Activated naive CD8-positive, alpha-beta T cell (primary cell): ENCODE measurements around the gene CD37.
"Not testable (repeated sequence)": the region's sequence is repeated elsewhere in the genome, so short reads cannot be mapped to it uniquely, and the experiment has no call there.

ENCODE experiments used
- H3K27ac Mint-ChIP-seq: one replicate; pipeline ENCODE4 v1.8.0; 2021; ENCODE audit warnings: mixed read lengths
- H3K27me3 Mint-ChIP-seq: one replicate; pipeline ENCODE4 v1.8.0; 2021; ENCODE audit warnings: mixed read lengths
- H3K36me3 Mint-ChIP-seq: one replicate; pipeline ENCODE4 v1.8.0; 2021; ENCODE audit warnings: mixed read lengths
- H3K4me1 Mint-ChIP-seq: one replicate; pipeline ENCODE4 v1.8.0; 2021; ENCODE audit warnings: low read depth, mixed read lengths
- H3K4me3 Mint-ChIP-seq: one replicate; pipeline ENCODE4 v1.8.0; 2021; ENCODE audit warnings: mild to moderate bottlenecking, mixed read lengths
- H3K9me3 Mint-ChIP-seq: one replicate; pipeline ENCODE4 v1.8.0; 2021; ENCODE audit warnings: low read depth, mixed read lengths

CD37 gene

DNA sequence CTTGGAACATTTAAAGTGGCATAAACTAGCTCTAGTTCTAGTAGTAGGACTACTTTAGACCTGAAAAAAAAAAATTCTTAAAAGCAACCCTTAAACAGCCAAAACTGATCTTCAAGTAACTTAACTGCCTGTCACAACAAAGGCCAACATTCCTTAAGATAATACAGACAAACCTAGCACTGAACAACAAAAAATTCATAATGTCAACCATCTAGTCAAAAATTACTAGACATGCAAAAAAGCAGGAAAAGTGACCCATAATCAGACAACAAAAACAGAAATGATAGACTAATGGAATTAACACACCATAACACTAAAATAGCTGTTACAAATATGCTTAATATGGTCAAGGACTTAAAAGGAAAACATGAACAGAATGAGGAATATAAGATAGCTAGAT is 16.9 kb upstream of the CD37 start:
- Mint-ChIP-seq H3K36me3 (peaks cover 31% of the 10 kb centered on the region), H3K27ac (no peak overlapping the region), H3K27me3 (no peaks in the 10 kb centered on the region), H3K4me1 (peaks cover 12% of the 10 kb centered on the region), H3K9me3 (peaks cover 3% of the 10 kb centered on the region), H3K4me3 (no peak overlapping the region)

DNA sequence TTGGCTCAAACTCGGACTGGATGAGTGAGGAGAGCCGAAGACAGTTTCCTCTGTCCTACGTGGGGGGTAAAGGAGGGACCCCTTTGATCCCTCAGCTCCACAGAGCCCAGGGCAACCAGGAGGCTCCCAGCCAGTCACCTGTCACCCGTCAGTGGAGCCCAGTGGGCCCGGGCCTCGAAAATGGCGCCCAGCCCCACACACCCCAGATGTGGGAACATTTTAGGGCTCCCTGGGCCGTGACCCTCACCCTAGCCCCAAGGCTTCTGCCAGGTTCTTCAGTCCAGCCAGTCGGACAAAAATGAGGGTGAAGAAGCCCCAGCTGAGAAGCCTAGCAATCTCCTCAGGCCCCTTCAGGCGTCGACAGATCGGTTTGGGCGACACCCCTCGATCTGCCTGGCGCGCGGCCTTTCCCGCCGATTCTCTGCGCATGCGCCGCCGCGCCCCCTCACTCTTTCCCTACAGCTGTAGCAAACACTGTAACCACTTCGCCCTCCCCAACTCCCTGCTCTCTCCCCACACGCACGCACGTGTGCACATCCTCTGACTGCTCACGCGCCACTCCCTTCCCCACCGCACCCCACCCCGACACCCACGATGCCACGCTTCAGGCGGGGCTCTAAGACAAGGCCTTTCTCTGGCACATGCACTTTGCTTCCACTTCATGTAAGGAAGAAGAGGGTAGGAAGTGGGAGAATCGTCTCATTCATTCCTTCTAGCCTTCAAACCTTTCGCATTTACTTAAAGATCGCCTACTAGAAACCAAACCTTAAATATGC is 10.2 kb upstream of the CD37 start, which contains the start of gene SLC6A16:
SLC6A16 (minus strand) TSS at position 391 of the 776 bp plus-strand sequence. CDS start 13,844 bp downstream, outside the sequence.
- peaks cover 22% of the 10 kb centered on the region for H3K4me1 Mint-ChIP-seq
- no peaks in the 10 kb centered on the region for H3K9me3 Mint-ChIP-seq
- H3K27ac Mint-ChIP-seq = no peak within 1 kb of the TSS
- no peak within 1 kb of the TSS for H3K4me3 Mint-ChIP-seq
- peaks cover 22% of the 10 kb centered on the region for H3K36me3 Mint-ChIP-seq
- no peaks in the 10 kb centered on the region for H3K27me3 Mint-ChIP-seq

DNA sequence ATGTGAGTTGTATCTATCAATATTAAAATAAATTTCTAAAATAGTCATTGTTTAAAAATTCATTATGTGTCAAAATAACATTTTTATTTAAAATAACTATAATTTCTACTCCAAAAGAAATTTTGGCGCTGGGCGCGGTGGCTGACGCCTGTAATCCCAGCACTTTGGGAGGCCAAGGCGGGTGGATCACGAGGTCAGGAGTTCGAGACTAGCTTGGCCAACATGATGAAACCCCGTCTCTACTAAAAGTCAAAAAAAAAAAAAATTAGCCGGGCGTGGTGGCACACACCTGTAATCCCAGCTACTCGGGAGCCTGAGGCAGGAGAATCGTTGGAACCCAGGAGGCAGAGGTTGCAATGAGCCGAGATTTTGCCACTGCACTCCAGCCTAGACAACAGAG is 9.4 kb upstream of the CD37 start:
- Mint-ChIP-seq H3K4me1 (peaks cover 27% of the 10 kb centered on the region), H3K36me3 (peaks cover 22% of the 10 kb centered on the region)
- H3K4me3 Mint-ChIP-seq, H3K9me3 Mint-ChIP-seq, H3K27ac Mint-ChIP-seq, H3K27me3 Mint-ChIP-seq: not testable (repeated sequence)

DNA sequence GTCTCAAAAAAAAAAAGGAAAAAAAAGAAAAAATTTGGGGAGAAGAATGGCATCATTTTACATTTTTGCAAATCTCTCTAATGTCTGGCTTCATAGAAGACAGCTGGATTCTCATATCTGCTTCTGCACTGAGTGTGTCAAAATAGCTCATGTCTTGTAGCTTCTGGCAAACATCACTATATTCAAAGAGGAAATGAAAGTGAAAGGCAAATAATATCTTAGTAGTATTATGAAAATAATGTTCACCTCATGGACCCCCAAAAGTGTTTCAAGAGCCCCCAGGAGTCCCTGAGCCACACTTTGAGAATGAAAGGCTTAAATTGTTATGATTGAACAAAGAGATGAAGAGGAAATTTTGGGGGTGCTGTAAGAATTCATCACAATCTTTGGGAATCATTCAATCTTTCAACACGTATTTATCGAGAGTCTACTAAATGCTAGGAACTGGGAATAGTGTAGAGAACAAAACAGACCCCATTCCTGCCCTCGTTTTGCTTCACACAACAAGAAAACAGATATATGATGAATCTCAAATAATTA is 9.0 kb upstream of the CD37 start:
- Mint-ChIP-seq H3K9me3 (no peaks in the 10 kb centered on the region), H3K27ac (no peak overlapping the region), H3K4me1 (peaks cover 31% of the 10 kb centered on the region), H3K36me3 (peaks cover 22% of the 10 kb centered on the region), H3K4me3 (no peak overlapping the region), H3K27me3 (no peaks in the 10 kb centered on the region)

DNA sequence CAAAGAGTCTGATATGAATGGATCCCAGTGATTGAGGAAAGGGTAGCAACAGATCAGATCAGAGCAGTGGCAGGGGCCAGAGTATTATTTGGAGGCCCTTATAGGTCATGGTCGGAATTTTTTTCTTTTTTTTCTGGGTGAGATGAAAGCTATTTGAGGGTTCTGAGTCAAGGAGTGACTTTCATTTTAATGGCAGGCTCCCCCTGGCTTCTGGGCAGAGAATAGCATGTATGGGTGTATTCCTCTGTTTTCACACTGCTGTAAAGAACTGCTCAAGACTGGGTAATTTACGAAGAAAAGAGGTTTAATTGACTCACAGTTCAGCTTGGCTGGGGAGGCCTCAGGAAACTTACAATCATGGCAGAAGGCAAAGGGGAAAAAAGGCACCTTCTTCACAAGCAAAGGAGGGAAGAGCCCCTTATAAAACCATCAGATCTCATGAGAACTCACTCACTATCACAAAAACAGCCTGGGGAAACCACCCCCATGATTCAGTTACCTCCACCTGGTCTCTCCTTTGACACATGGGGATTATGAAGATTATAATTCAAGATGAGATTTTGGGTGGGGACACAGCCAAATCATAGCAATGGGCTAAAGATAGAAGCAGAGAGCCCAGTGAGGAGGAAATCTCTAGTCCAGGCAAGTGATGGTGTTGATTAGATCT is 7.2 kb upstream of the CD37 start:
- no peak overlapping the region for H3K4me3 Mint-ChIP-seq
- no peaks in the 10 kb centered on the region for H3K27me3 Mint-ChIP-seq
- peaks cover 17% of the 10 kb centered on the region for H3K36me3 Mint-ChIP-seq
- peaks cover 43% of the 10 kb centered on the region for H3K4me1 Mint-ChIP-seq
- peak overlapping the region; percentile 62 for H3K27ac Mint-ChIP-seq
- no peaks in the 10 kb centered on the region for H3K9me3 Mint-ChIP-seq

DNA sequence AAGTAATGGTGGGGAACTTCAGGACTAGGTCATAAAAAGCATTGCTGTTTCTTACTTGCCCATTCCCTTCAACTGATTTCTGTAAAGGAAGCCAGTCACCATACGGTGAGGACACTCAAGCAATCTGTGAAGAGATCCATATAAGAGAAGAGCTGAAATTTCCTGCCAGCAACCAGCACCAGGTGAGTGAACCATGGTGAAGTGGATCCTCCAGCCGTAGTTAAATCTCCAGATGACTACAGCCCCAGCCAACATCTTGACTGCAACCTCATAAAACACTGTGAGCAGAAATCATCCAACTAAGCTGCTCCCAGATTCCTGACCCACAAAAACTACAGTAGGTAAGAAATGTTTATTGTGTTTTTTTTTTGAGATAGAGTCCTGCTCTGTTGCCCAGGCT is 6.5 kb upstream of the CD37 start:
- Mint-ChIP-seq H3K36me3 (peaks cover 15% of the 10 kb centered on the region), H3K27ac (peak overlapping the region; percentile 62), H3K9me3 (no peaks in the 10 kb centered on the region), H3K4me3 (peak overlapping the region; percentile 13), H3K4me1 (peaks cover 51% of the 10 kb centered on the region), H3K27me3 (no peaks in the 10 kb centered on the region)

- H3K4me3 Mint-ChIP-seq = peak overlapping the region; percentile 27
- not testable (repeated sequence) for H3K9me3 Mint-ChIP-seq
Observed at GRCh38 chr19:49331187-49331586, 4.0 kb upstream of the CD37 start.

GRCh38 chr19:49331616-49332055 is 3.6 kb upstream of the CD37 start:
- Mint-ChIP-seq H3K4me1 (peaks cover 75% of the 10 kb centered on the region), H3K27me3 (no peaks in the 10 kb centered on the region), H3K36me3 (peaks cover 13% of the 10 kb centered on the region), H3K27ac (peak overlapping the region; percentile 79), H3K9me3 (no peaks in the 10 kb centered on the region), H3K4me3 (peak overlapping the region; percentile 27)

More at GRCh38 chr19:49331187-49331586, 4.0 kb upstream of the CD37 start:
- peaks cover 13% of the 10 kb centered on the region for H3K36me3 Mint-ChIP-seq
- H3K27ac Mint-ChIP-seq = peak overlapping the region; percentile 79
- H3K27me3 Mint-ChIP-seq = not testable (repeated sequence)
- peaks cover 70% of the 10 kb centered on the region for H3K4me1 Mint-ChIP-seq

- peak overlapping the region; percentile 79 for H3K4me3 Mint-ChIP-seq
- not testable (repeated sequence) for H3K9me3 Mint-ChIP-seq, H3K27me3 Mint-ChIP-seq
- peak overlapping the region; percentile 81 for H3K27ac Mint-ChIP-seq
- H3K36me3 Mint-ChIP-seq = peaks cover 13% of the 10 kb centered on the region
- peaks cover 77% of the 10 kb centered on the region for H3K4me1 Mint-ChIP-seq
Observed at GRCh38 chr19:49332691-49333417, 2.4 kb upstream of the CD37 start.

- Mint-ChIP-seq H3K27me3 (no peaks in the 10 kb centered on the region), H3K4me3 (peak overlapping the region; percentile 79), H3K9me3 (no peaks in the 10 kb centered on the region), H3K27ac (peak overlapping the region; percentile 96), H3K4me1 (peaks cover 73% of the 10 kb centered on the region), H3K36me3 (peaks cover 8% of the 10 kb centered on the region)
Observed at GRCh38 chr19:49333418-49333805, 1.8 kb upstream of the CD37 start.

DNA sequence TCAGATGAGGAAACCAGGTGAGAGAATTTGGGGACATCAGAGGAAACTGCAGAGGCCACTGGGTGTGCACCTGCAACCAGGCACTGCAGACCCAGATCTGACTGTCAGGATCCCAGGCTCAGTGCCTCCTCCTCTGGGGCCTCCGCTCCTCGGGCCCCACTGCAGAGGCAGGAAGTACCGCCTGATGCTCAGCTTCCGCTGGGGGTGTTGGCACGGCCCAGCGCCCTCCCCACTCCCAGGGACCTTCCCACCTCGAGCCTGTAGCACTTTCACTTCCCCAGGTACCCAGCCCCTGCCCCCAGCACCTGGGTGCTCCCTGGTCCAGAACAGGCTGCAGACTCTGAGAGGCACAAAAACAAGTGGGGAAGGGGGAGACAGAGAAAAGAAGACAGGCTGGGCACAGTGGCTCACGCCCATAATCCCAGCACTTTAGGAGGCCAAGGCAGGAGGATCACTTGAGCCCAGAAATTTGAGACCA is 1.4 kb upstream of the CD37 start:
- peak overlapping the region; percentile 79 for H3K4me3 Mint-ChIP-seq
- peaks cover 6% of the 10 kb centered on the region for H3K36me3 Mint-ChIP-seq
- no peaks in the 10 kb centered on the region for H3K9me3 Mint-ChIP-seq
- H3K27ac Mint-ChIP-seq = peak overlapping the region; percentile 96
- H3K27me3 Mint-ChIP-seq = no peaks in the 10 kb centered on the region
- peaks cover 73% of the 10 kb centered on the region for H3K4me1 Mint-ChIP-seq

DNA sequence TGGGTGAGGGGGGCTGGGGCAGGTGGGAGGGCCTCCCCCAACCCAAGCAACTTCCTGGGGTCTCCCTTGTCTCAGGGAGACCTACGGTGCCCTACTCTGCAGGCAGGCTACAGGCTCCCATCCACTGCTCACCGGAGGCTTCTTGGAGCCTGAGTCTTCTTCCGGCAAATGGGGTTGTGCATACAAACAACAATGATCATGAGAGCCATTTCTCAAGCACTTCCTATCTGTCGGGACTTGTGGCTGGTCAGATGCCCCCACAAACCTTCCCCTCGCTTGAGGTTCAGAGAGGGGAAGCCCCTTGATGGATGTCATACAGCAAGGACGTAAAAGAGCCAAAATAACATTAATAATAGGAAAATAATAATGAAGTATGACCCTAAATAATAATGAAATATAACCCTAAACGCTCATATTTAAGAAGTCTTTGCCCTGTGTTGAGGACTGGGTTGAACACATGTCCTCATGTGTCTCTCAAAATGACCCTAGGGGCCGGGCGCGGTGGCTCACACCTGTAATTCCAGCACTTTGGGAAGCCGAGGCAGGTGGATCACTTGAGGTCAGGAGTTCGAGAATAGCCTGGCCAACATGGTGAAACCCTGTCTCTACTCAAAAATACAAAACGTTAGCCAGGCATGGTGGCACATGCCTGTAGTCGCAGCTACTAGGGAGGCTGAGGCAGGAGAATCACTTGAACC is 727 bp downstream of the CD37 start:
- H3K27me3 Mint-ChIP-seq = no peaks in the 10 kb centered on the region
- H3K4me3 Mint-ChIP-seq = peak overlapping the region; percentile 99
- H3K9me3 Mint-ChIP-seq = no peaks in the 10 kb centered on the region
- H3K36me3 Mint-ChIP-seq = no peaks in the 10 kb centered on the region
- H3K4me1 Mint-ChIP-seq = peaks cover 71% of the 10 kb centered on the region
- H3K27ac Mint-ChIP-seq = peak overlapping the region; percentile 99

DNA sequence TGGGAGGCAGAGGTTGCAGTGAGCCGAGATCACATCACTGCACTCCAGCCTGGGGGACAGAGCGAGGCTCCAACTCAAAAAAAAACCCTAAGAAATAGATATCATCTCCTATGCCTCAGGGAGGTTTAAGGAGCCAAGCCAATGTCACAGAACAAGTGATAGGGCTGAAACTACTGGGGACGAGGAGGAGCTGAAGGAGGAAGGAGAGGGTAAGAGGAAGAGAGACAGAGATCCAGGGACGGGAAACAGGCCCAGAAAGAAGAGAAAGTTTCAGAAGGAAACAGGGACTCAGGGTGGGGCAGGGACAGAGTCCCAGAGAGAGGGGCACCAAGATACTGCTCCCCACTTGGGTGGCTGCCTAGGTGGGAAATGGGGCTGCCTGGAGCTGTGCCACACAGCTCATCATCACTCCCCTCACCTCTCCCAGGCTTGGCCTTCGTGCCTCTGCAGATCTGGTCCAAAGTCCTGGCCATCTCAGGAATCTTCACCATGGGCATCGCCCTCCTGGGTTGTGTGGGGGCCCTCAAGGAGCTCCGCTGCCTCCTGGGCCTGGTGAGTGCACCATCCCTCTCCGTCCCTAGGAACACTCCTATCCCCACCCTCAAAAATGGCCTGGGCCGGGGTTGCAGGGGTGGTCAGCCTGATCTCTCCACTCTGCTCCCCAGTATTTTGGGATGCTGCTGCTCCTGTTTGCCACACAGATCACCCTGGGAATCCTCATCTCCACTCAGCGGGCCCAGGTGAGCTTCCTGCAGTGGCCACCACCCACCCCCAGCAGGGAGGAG is 1.5 kb downstream of the CD37 start:
- Mint-ChIP-seq H3K4me3 (peak overlapping the region; percentile 99), H3K27me3 (no peaks in the 10 kb centered on the region), H3K27ac (peak overlapping the region; percentile 91), H3K36me3 (no peaks in the 10 kb centered on the region), H3K4me1 (peaks cover 64% of the 10 kb centered on the region), H3K9me3 (no peaks in the 10 kb centered on the region)
